ENCODE measurements around the gene RBM34.
"Not testable (repeated sequence)": the region's sequence is repeated elsewhere in the genome, so short reads cannot be mapped to it uniquely, and the experiment has no call there.

The RBM34 gene

DNA sequence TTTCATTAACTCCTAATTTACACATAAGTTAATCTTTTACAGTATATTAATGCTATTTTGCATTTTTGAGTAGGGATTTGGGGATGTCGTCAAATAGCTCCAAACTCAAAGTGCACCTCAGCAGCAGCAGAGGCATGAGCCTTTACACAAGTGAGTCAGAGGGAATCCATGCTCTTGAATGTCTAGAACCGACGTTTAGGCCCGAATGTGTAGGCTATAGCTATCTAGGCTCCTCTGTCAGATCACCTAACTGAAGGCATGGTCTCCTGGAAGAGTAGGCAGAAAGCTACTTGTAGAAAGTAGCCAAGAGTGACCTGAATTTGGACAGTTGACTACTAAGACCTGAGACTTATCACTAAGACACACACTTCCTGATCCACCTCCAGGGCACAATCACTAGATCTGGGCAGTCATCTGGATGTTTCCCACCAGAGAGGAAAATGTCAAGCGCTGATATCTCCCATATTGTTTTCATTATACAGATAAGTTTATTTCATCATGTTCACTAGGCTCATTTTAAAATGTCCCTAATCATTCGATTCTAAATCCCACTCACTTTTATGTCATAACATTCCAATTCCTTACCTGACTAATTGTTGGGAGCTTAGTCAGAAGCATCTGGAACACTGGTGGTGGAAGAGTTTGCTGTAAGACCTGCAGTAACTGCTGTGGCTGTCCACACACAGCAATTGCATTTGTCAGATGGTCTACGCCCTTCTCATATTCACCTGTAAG, 47.7 kb downstream of the RBM34 start:
- FAIRE-seq: no peak

DNA sequence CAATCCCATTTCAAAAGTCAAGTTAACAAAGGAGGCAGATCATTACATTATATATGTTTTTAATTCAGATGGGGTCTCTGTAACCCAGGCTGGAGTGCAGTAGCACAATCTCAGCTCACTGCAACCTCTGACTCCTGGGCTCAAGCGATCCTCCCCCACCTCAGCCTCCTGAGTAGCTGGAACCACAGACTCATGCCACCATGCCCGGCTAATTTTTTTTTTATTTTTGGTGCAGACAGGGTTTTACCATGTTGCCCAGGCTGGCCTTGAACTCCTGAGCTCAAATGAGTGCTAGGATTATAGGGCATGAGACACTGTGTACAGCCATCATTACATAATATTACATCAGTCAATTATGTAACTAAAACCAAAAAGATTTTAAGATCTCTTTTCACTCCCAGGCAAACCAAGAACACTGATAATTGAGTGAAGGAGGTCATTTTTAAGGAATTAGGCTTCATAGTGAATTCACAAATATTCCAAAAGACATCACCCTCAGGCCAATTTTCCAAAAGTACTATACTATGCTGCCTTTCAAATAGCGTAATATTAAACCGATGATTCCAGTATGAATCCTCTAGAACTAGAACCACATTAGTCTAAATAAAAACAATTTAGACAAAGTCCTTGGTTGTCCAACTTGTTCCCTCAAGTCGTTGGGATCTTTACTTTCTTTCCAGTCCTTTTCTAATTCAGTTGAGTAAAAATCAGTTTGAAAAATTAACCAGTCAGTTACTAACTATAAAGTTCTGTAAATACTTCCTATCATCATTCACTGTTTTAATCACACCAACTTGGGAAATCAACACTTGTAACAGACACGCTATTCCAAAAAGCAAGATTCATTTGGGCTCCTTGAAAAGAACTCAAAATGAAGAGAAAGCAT, 48.5 kb downstream of the RBM34 start:
- DNase-seq (ENCODE audit: low spot score) (no peak), FAIRE-seq (no peak)

More for the DNA sequence above, 47.7 kb downstream of the RBM34 start:
- DNase-seq (ENCODE audit: low spot score): no peak

DNA sequence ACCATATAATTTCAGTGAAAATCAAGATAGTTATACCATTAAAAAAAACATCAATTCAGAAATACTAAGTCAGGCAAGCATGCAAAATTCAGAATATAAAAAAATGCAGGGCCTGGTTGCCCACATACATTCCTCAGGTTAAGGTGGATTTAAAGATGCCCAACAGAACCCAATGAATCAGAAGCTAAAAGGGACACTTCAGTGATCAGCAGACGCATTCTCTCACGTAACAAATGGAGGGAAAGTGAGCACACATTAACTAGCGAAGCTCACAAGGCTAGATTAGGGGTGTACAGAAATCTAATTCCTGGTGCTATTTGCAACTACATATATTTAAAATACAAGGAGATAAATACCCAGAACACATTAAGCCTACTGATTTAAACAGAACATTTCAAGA, 49.9 kb downstream of the RBM34 start:
- FAIRE-seq: no peak
- DNase-seq (ENCODE audit: low spot score): no peak

DNA sequence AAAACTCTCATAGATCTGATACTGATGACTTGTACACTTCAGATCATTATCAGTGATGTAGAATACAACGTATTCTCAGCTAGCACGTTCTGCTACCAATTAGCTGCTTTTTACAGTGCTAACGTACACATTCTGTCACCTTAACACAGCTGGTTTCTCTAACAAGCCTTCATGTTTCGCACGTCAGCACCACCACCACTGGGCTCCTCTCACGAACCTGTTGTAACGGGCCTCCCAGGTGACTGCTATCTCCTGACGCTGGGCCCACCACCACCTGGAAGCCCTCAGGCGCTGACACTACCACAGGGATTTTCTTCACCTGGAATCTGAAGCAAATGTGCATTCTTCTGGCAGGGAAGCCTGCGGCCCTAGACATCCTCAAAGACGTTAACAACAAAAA, 52.2 kb downstream of the RBM34 start:
- DNase-seq (ENCODE audit: low spot score) (no peak), FAIRE-seq (no peak)

DNA sequence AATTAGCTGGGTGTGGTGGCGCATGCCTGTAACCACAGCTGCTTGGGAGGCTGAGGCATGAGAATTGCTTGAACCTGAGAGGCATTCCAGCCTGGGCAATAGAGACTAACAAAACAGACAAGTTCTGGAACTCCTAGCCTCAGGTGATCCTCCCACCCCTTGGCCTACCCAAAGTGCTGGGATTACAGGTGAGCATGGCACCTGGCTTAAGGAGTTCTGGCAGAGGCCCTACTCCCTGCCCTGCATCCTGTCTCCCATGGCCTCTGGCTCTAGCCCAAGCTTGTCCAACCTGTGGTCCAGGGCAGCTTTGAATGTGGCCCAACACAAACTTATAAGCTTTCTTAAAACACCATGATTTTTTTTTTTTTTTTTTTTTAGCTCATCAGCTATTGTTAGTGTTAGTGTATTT, 52.9 kb downstream of the RBM34 start:
- no peak for FAIRE-seq
- no peak for DNase-seq (ENCODE audit: low spot score)

DNA sequence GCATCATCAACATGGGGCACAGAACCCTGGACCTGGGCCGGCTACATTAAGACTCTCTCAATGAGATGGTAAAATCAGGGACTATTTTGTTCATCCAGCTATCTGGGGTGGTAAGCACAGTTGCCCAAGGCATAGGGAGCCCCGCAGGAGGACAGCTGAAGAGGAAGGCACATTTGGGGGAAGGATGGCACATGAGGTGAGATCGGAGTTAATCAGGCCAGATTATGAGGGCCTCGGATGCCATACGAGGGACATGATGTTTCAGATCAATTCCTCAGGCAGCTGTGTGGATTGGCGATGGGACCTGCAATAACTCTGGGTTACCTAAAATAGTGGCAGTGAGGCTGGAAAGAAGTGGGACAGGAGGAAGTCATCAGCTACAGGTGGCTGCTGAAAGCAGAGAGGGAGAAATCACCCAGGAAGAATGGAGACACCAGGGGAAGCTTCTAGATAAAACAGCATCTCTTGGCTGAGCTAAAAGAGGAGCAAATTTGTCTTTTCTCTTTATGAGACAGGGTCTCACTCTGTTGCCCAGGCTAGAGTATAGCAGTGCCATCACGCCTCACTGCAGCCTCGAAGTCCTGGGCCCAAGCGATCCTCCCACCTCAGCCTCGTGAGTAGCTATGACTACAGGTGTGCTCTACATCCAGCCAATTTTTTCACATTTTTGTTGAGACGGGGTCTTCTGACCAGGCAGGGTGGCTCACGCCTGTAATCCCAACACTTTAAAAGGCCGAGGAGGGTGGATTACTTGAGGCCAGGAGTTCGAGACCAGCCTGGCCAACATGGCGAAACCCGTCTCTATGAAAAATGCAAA, 53.5 kb downstream of the RBM34 start:
- DNase-seq (ENCODE audit: low spot score): no peak
- no peak for FAIRE-seq

DNA sequence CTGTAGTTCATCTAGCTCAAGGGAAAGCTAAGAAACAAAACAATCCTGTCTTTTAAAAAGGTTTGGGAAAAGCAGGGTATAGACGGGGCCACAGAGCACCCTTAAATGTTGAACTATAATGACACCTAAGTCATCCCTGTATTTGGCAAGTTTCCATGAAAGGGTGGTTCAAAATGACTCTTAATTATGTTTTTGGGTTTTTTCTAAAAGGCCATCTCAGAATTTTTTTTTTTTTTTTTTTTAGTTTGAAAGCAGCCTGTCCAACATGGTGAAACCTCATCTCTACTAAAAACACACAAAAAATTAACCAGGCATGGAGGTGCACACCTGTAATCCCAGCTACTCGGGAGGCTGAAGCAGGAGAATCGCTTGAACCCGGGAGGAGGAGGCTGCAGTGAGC, 54.6 kb downstream of the RBM34 start:
- FAIRE-seq: no peak

DNA sequence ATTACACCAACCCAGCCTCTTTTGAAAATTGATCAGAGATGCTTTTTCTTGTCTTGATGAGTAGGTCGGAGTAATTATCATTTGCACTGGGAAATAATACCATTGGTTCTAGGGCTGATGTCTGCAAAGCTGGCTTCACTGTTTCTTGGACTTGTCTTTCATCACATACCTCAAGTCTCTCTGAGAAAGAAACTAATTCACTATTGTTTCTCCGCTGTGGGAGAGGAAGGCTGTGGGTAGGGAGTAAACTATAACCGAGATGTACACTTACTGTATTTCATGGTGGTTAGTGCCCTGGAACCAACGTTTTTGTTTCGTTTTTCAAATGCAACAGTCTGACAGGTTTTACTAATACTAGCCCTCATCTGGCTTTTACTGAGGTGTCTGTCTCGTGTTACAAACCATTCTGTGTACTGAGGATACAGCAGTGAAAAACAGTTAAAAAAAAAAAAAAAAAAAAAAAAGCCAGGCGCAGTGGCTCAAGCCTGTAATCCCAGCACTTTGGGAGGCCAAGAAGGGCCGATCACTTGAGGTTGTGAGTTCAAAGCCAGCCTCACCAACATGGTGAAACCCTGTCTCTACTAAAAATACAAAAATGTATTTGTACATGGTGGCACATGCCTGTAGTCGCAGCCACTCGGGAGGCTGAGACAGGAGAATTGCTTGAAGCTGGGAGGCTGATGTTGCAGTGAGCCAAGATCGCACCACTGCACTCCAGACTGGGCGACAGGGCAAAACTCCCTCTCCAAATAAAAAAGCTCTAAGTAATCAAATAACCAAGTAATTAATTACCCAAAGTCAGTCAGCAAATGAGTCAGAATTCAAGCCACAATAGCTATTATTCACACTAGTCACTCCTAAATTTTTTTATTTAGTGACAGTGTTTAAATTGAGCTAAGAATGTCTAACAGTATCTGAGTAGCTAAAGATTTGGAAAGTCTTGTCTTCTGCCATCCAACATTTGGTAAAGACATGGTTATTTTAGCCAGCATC, 55.7 kb downstream of the RBM34 start:
- DNase-seq (ENCODE audit: low spot score) (no peak), FAIRE-seq (no peak)

More for the DNA sequence above, 54.6 kb downstream of the RBM34 start:
- DNase-seq (ENCODE audit: low spot score): no peak

DNA sequence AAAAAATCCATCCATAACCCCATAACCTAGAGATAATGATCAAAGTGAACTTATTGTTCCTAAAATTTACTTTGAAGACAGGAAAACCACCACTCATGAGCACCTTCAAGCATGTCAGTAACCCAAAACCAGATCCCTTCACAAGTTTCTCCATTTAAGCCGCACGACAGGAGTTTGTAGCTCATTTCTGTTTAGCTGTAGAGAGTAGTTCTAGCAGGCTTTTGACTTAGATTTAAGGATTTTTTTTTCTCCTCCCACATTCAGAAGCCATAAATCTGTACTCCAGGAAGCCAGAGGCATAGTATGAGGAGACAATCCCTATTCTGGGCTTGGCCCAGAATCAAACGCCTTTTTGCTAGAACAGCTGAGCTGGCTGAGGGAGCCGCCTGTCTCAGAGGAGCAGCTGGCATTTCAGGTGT, 58.0 kb downstream of the RBM34 start:
- DNase-seq (ENCODE audit: low spot score): no peak
- no peak for FAIRE-seq

DNA sequence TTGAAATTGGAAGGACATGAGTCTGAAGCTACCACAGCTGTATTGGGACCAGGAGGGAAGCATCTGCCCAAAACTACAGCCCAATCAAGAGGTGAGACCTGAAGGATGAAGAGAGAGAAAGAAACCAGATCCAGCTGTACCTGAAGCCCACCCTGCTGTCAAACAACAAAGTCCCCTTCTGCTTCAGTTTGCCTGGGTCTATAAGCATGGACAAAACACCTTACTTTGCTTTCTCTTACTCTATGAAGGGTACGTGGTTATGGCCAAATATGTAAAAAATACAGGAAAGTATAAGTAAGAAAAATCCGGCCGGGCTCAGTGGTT, 58.8 kb downstream of the RBM34 start:
- FAIRE-seq (no peak), DNase-seq (ENCODE audit: low spot score) (no peak)

DNA sequence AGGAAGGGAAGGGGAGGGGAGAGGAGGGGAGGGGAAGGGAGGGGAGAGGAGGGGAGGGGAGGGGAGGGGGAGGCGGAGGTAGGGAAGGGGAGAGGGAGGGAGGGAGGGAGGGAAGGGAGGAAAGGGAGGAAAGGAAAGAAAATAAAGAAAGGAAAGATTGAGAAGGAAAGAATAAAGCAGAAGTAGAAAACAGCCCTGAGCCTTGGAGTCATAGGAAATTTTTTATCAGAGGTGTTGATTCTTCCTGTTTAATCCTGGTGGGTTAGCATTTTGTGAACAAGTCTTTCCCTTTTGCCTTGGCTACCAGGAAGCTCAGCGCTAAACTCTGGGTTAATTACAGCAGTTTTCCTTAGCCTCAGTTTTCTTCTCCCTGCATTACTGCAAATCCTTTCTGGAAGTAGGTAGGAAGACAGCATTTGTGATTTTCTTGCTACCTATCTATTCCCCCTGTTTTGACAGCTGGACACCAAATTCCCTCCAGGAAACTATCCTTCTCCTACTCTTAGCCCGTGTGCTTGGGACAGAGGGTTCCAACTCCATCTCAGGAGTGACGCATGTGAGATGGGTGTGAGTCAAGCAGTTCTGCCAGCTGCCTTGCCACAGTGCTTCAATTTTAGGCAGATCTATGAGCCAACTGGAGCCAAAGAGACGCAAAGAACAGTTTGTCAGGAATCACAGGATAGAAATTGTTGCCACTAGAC, 59.3 kb downstream of the RBM34 start:
- FAIRE-seq (no peak), DNase-seq (ENCODE audit: low spot score) (no peak)

DNA sequence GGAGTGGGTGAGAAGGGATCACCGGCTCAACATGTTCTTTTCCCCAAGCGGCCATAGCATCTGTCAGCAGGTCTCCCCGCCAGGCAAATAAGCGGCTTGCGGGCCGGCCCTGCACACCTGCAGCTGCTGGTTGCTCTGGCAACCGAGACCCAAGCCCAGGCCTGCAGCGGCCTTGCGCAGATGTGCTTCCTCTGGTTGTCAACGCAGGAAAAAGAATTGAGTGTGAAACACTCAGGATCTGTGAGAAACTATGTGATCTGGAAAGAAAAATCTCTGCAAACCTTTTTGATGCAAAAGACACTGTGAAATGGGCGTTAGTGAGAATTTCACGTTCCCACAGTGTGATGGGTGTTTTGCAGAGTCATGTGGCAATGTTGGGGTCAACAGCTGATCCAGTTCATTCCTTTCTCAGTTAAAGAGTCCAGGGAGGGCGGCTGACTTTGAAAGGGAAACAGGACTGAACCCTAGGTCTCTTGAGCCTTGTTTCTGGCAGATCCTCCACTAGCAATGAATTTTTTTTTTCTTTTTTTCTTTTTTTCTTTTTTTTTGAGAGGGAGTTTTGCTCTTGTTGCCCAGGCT, 60.8 kb downstream of the RBM34 start:
- DNase-seq (ENCODE audit: low spot score): no peak
- FAIRE-seq: no peak

DNA sequence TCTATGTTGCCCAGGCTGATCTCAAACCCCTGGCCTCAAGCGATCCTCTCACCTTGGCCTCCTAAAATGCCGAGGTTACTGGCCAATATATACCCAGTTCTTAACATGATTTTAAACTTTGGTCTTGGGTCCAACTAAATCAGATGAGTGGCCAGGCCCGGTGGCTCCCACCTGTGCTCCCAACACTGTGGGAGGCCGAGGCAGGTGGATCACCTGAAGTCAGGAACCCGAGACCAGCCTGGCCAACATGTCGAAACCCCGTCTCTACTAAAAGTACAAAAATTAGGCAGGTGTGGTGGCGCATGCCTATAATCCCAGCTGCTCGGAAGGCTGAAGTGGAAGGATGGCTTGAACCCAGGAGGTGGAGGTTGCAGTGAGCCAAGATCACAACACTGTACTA, 62.1 kb downstream of the RBM34 start:
- DNase-seq (ENCODE audit: low spot score) (no peak), FAIRE-seq (no peak)

DNA sequence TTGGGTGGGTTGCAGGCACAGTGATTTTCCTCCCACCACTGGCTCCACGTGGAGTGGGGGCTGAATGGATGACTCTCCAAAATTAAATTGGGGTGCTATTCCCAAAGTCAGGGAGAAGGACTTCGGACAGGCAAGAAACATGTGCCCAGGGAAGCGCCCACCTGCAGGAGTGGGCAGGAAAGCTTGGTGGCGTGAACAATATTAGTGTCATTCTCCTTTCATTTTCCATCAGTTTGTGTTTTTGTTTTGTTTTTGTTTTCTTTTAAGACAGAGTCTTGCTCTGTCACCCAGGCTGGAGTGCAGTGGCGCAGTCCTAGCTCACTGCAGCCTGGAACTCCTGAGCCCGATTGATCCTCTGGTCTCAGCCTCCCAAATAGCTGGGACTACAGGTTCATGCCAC, 62.5 kb downstream of the RBM34 start:
- no peak for FAIRE-seq
- no peak for DNase-seq (ENCODE audit: low spot score)

DNA sequence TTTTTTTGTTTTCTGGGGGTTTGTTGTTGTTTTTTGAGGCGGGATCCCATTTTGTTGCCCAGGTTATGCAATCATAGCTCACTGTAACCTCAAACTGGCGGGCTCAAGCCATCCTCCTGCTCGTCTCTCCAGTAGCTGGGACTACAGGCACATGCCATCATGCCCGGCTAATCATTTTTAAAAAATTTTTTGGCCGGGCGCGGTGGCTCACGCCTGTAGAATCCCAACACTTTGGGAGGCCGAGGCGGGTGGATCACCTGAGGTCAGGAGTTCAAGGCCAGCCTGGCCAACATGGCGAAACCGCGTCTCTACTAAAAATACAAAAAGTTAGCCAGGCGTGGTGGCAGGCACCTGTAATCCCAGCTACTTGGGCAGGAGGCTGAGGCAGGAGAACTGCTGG, 63.5 kb downstream of the RBM34 start:
- FAIRE-seq; DNase-seq (ENCODE audit: low spot score): not testable (repeated sequence)

DNA sequence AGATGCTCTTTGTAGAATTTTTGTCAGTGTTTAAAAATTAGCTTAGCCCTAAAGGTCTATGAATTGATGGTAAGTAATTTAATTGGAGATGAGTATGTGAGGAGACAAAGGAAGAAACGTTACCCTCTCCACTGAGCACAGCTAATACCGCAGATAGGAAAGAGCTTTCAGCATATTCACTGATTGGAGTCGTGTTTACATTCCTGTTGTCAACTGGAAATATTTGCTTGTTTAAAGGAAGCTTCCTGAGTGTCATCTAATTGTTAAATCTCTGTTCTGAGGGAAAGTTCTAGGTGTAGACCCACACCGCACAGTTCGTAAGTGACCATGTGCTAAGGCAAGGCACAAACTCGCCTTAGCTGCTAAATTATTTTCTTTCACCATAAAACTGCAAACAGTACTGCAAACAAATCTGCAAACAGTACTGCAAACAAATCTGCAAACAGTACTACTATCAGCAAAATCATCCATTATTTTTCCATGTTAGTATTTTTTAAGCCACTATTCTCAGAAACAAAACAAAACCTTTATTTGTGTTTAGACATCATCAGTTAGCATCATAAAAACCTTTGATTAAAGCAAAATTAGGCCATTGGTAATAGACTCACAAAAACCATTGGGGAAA, 65.0 kb downstream of the RBM34 start:
- FAIRE-seq (no peak), DNase-seq (ENCODE audit: low spot score) (no peak)

DNA sequence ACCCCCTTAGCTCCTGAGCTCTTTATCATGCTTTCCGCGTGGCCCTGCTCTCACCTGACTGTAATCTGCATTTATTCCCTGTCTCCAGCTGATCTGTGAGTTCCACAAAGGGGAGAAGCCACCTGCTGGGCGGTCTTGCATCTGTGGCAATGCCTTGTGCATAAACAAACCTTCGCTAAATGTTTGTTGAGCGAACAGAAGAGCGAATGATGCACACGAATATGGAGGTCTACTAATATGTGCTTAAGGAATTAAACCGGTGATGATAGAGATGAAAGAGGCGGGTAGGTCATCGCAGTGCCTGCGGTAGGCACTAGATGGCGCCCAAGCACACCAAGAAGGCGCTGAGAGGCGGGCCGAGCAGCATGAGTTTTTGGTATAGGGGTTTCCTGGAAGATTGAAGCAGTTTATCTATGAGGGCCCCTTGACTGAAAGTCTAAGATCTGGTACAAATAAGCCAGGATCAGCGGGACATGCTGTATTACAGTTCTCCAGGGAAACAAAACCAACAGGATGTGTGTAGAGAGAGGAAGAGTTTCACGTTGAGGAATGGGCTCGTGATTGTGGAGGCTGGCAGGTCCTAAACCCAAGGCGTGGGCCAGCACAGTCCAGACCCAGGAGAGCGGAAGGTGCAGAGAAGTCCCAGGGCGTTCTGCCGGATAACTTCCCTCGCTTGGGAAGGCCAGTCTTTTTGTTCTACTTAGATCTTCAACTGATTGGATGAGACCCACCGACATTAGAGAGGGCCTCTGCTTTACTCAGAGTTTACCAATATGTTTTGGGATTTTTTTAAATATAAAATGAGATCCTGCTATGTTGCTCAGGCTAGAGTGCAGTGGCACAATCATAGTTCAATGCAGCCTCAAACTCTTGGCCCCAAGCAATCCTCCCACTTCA, 67.1 kb downstream of the RBM34 start:
- FAIRE-seq: no peak

DNA sequence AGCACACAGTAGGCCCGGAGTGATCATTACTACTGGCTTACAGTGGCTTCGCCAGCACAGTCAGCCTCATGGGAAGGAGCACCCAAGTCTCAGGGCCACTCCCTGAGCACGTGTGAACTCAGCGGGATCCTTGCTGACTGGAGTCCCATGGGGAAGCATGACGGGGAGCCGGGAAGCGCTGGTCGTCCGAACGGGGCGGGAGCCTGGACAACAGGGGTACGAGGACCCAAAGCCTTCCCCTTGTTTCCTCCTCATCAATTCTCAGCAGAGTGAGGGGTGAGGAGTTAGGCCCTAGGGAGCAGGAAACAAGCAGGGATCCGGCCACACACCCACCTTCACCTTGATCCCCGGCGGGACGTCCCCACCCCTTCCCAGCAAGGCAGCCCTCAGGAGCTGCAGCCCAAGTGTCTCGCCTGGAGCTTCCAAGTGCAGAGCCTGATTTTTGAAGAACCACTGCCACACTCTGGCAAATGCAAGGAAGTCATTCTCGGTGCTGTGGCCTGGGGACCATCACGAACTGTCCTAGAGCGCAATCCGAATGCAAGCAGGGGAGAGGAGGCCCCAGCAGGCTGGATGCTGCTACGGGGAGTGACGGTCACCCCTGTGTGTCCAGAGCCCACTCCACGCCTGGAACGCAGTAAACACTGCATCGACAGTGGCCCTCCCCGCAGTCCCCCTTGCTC, 67.9 kb downstream of the RBM34 start:
- FAIRE-seq (no peak), DNase-seq (ENCODE audit: low spot score) (no peak)

More for the DNA sequence above, 67.1 kb downstream of the RBM34 start:
- peak; percentile 69 for DNase-seq (ENCODE audit: low spot score)

All from urothelium cell line (cell line).